Stimulated activated naive CD8-positive, alpha-beta T cell treated with anti-CD3 and anti-CD28 coated beads, Interleukin-15, Interleukin-2, amounts not matched to agents 100 ng/mL and 50 ng/mL, for 24 hours (primary cell): ENCODE data around the gene ZNF771.

Experiments used
- H3K27ac Mint-ChIP-seq: one replicate; pipeline ENCODE4 v1.8.0; 2021; ENCODE audit warnings: mild to moderate bottlenecking, mixed read lengths
- H3K27me3 Mint-ChIP-seq: one replicate; pipeline ENCODE4 v1.8.0; 2021; ENCODE audit warnings: mixed read lengths
- H3K36me3 Mint-ChIP-seq: one replicate; pipeline ENCODE4 v1.8.0; 2021; ENCODE audit warnings: low read depth, mixed read lengths
- H3K4me1 Mint-ChIP-seq: one replicate; pipeline ENCODE4 v1.8.0; 2021; ENCODE audit warnings: low read depth, mixed read lengths
- H3K4me3 Mint-ChIP-seq: one replicate; pipeline ENCODE4 v1.8.0; 2021; ENCODE audit warnings: mild to moderate bottlenecking, mixed read lengths
- H3K9me3 Mint-ChIP-seq: one replicate; pipeline ENCODE4 v1.8.0; 2021; ENCODE audit warnings: mixed read lengths

ZNF771 gene

GRCh38 chr16:30370456-30371247, 36.8 kb upstream of the ZNF771 start, which contains the start of gene TBC1D10B:
TSS of gene TBC1D10B (minus strand) at chr16:30370494. CDS start at chr16:30370183, 311 bp downstream.
- Mint-ChIP-seq H3K27me3 (no peaks in the 10 kb centered on the region), H3K36me3 (peaks cover 15% of the 10 kb centered on the region), H3K4me3 (peak within 1 kb of the TSS; percentile 96), H3K27ac (peak within 1 kb of the TSS; percentile 95), H3K4me1 (peaks cover 45% of the 10 kb centered on the region), H3K9me3 (no peaks in the 10 kb centered on the region)

- peak overlapping the region; percentile 95 for H3K27ac Mint-ChIP-seq
- H3K9me3 Mint-ChIP-seq = no peaks in the 10 kb centered on the region
- H3K4me3 Mint-ChIP-seq = peak overlapping the region; percentile 87
- H3K27me3 Mint-ChIP-seq = no peaks in the 10 kb centered on the region
- peaks cover 12% of the 10 kb centered on the region for H3K36me3 Mint-ChIP-seq
- peaks cover 42% of the 10 kb centered on the region for H3K4me1 Mint-ChIP-seq
These were observed 36.1 kb upstream of the ZNF771 start for GRCh38 chr16:30371248-30371816.

- no peaks in the 10 kb centered on the region for H3K9me3 Mint-ChIP-seq
These were observed 35.2 kb upstream of the ZNF771 start for GRCh38 chr16:30372038-30372712.

GRCh38 chr16:30372725-30373124, 34.7 kb upstream of the ZNF771 start:
- H3K9me3 Mint-ChIP-seq = no peaks in the 10 kb centered on the region
- no peaks in the 10 kb centered on the region for H3K27me3 Mint-ChIP-seq
- peak overlapping the region; percentile 3 for H3K4me3 Mint-ChIP-seq
- H3K27ac Mint-ChIP-seq = peak overlapping the region; percentile 75
- H3K4me1 Mint-ChIP-seq = peaks cover 41% of the 10 kb centered on the region
- peaks cover 4% of the 10 kb centered on the region for H3K36me3 Mint-ChIP-seq

More at GRCh38 chr16:30372038-30372712, 35.2 kb upstream of the ZNF771 start:
- no peaks in the 10 kb centered on the region for H3K27me3 Mint-ChIP-seq
- H3K36me3 Mint-ChIP-seq = peaks cover 4% of the 10 kb centered on the region
- H3K4me1 Mint-ChIP-seq = peaks cover 41% of the 10 kb centered on the region
- H3K27ac Mint-ChIP-seq = peak overlapping the region; percentile 95
- peak overlapping the region; percentile 87 for H3K4me3 Mint-ChIP-seq

GRCh38 chr16:30374538-30374937, 32.9 kb upstream of the ZNF771 start, which contains the start of gene MYL11:
TSS of gene MYL11 (plus strand) at chr16:30374802. CDS start at chr16:30374858, 56 bp downstream.
- peaks cover 4% of the 10 kb centered on the region for H3K36me3 Mint-ChIP-seq
- no peaks in the 10 kb centered on the region for H3K9me3 Mint-ChIP-seq
- H3K27me3 Mint-ChIP-seq = no peaks in the 10 kb centered on the region
- peak within 1 kb of the TSS; percentile 71 for H3K27ac Mint-ChIP-seq
- peaks cover 49% of the 10 kb centered on the region for H3K4me1 Mint-ChIP-seq
- H3K4me3 Mint-ChIP-seq = no peak within 1 kb of the TSS

- H3K4me3 Mint-ChIP-seq = no peak overlapping the region
- H3K36me3 Mint-ChIP-seq = peaks cover 15% of the 10 kb centered on the region
- no peaks in the 10 kb centered on the region for H3K27me3 Mint-ChIP-seq
- H3K9me3 Mint-ChIP-seq = no peaks in the 10 kb centered on the region
- H3K4me1 Mint-ChIP-seq = peaks cover 57% of the 10 kb centered on the region
- H3K27ac Mint-ChIP-seq = peak overlapping the region; percentile 61
These were observed 31.5 kb upstream of the ZNF771 start for GRCh38 chr16:30375864-30376263.

- H3K36me3 Mint-ChIP-seq = peaks cover 20% of the 10 kb centered on the region
- H3K27ac Mint-ChIP-seq = no peak overlapping the region
- H3K4me3 Mint-ChIP-seq = peak overlapping the region; percentile 92
- peaks cover 57% of the 10 kb centered on the region for H3K4me1 Mint-ChIP-seq
- no peaks in the 10 kb centered on the region for H3K9me3 Mint-ChIP-seq
- H3K27me3 Mint-ChIP-seq = no peaks in the 10 kb centered on the region
These were observed 30.9 kb upstream of the ZNF771 start for GRCh38 chr16:30376461-30376902.

- Mint-ChIP-seq H3K9me3 (no peaks in the 10 kb centered on the region), H3K27me3 (no peaks in the 10 kb centered on the region), H3K4me3 (peak overlapping the region; percentile 92), H3K27ac (peak overlapping the region; percentile 99), H3K4me1 (peaks cover 54% of the 10 kb centered on the region), H3K36me3 (peaks cover 21% of the 10 kb centered on the region)
These were observed 30.2 kb upstream of the ZNF771 start for GRCh38 chr16:30377050-30377811.

- Mint-ChIP-seq H3K27me3 (no peaks in the 10 kb centered on the region), H3K27ac (peak overlapping the region; percentile 99), H3K4me3 (peak overlapping the region; percentile 92), H3K4me1 (peaks cover 56% of the 10 kb centered on the region), H3K36me3 (peaks cover 21% of the 10 kb centered on the region), H3K9me3 (no peaks in the 10 kb centered on the region)
These were observed 29.6 kb upstream of the ZNF771 start for GRCh38 chr16:30377812-30378235.

- no peaks in the 10 kb centered on the region for H3K27me3 Mint-ChIP-seq
- peak overlapping the region; percentile 92 for H3K4me3 Mint-ChIP-seq
- H3K36me3 Mint-ChIP-seq = peaks cover 21% of the 10 kb centered on the region
- peak overlapping the region; percentile 99 for H3K27ac Mint-ChIP-seq
- no peaks in the 10 kb centered on the region for H3K9me3 Mint-ChIP-seq
- H3K4me1 Mint-ChIP-seq = peaks cover 62% of the 10 kb centered on the region
These were observed 28.9 kb upstream of the ZNF771 start for GRCh38 chr16:30378236-30379157.

GRCh38 chr16:30379158-30379783, 28.1 kb upstream of the ZNF771 start:
- peaks cover 21% of the 10 kb centered on the region for H3K36me3 Mint-ChIP-seq
- no peaks in the 10 kb centered on the region for H3K9me3 Mint-ChIP-seq
- peaks cover 66% of the 10 kb centered on the region for H3K4me1 Mint-ChIP-seq
- peak overlapping the region; percentile 92 for H3K4me3 Mint-ChIP-seq
- peak overlapping the region; percentile 95 for H3K27ac Mint-ChIP-seq
- H3K27me3 Mint-ChIP-seq = no peaks in the 10 kb centered on the region

GRCh38 chr16:30380072-30380802, 27.2 kb upstream of the ZNF771 start:
- Mint-ChIP-seq H3K9me3 (no peaks in the 10 kb centered on the region), H3K27ac (peak overlapping the region; percentile 92), H3K36me3 (peaks cover 21% of the 10 kb centered on the region), H3K27me3 (no peaks in the 10 kb centered on the region), H3K4me1 (peaks cover 66% of the 10 kb centered on the region), H3K4me3 (peak overlapping the region; percentile 92)

GRCh38 chr16:30380803-30381208, 26.6 kb upstream of the ZNF771 start:
- Mint-ChIP-seq H3K36me3 (peaks cover 21% of the 10 kb centered on the region), H3K9me3 (no peaks in the 10 kb centered on the region), H3K27me3 (no peaks in the 10 kb centered on the region), H3K4me3 (peak overlapping the region; percentile 87), H3K4me1 (peaks cover 66% of the 10 kb centered on the region), H3K27ac (peak overlapping the region; percentile 92)
